Gastrocnemius medialis (tissue), 4 donors: ENCODE measurements around the gene TTLL10.

Experiments used
- CTCF ChIP-seq, 5 experiments: fragments of 450-650 bp in 3 of 5; fragments of 200-600 bp in 2 of 5; sonication (generic) in 2 of 5; IDR thresholded peaks in 4 of 5; conservative IDR thresholded peaks in 1 of 5; 1 replicate in 4 of 5; 2 replicates in 1 of 5; pipeline ENCODE4 v1.5.1; 2016 to 2019; ENCODE audit warnings: antibody characterized with exemption in 5 of 5, mild to moderate bottlenecking in 3 of 5, moderate library complexity in 3 of 5
- POLR2A ChIP-seq, 2 donors: fragments of 450-650 bp; IDR thresholded peaks; one replicate each; pipeline ENCODE4 v1.6.1; 2017; ENCODE audit warnings: antibody characterized with exemption in 2 of 2, mild to moderate bottlenecking in 2 of 2, moderate library complexity in 2 of 2

- TF ChIP-seq POLR2A (IDR thresholded peaks at IDR 0.05) = no peak
- TF ChIP-seq CTCF (IDR thresholded peaks at IDR 0.05 in 4 of 5, conservative IDR thresholded peaks at IDR 0.05 in 1 of 5) = no peak
These were observed 18.4 kb upstream of the TTLL10 start for GRCh38 chr1:1155258-1155657.
